Cardiac septum (tissue), 1 donor: ENCODE measurements around the gene BATF2. TPM values are rescaled to one million over a fixed set of nuclear protein-coding genes. Genes with fewer than 3 reads are reported as not detected.
A peak's percentile ranks its signal among the peaks of the same experiment; 100 is the strongest.
"Not testable (repeated sequence)": the region's sequence is repeated elsewhere in the genome, so short reads cannot be mapped to it uniquely, and the experiment has no call there.

ENCODE experiments used
- DNase-seq: peaks from one replicate; pipeline ENCODE4 v3.0.0-alpha.2; 2020; ENCODE audit warnings: low spot score
- intact Hi-C: fragments of 100-400 bp; cut with DNase I; formaldehyde crosslinking; loops from one replicate; pipeline ENCODE4 v1.14.0; 2022
- long read RNA-seq: library from polyadenylated mRNA; unstranded; transcript quantifications from one replicate; pipeline ENCODE4 v2.0.0, GENCODE V29; 2021
- total RNA-seq: library from RNA; stranded (reverse); fragmentation: NEBNext Ultra II Directional; extraction: Animal tissue kit (Norgen Biotek cat#: 25700); gene quantifications from one replicate; pipeline ENCODE4 v1.2.1, GENCODE V29; 2021
- donor health status: DM: no; HTN: no; CAD: no.

Gene BATF2
- 0.70 TPM for total RNA-seq
- long read RNA-seq, partial matches to known transcripts = 0 of 1 reads
- long read RNA-seq, other reads (novel, unspliced or antisense) = 0 of 1 reads

GRCh38 chr11:64996710-64997380 is at the start of gene BATF2:
TSS of gene BATF2 (minus strand) at chr11:64996971. CDS start at chr11:64996914, 57 bp downstream.
- intact Hi-C loops = no loop called here
- peak; percentile 87 for DNase-seq

GRCh38 chr11:65045728-65046127 is 49.0 kb upstream of the BATF2 start:
- no peak for DNase-seq
- intact Hi-C loops = no loop called here

- intact Hi-C loops = no loop called here
- no peak for DNase-seq
These were observed 48.3 kb upstream of the BATF2 start for GRCh38 chr11:65045061-65045460.

GRCh38 chr11:65043881-65044501 is 47.2 kb upstream of the BATF2 start:
- DNase-seq = no peak
- intact Hi-C loops = loop anchor here (5.0 kb wide), 1 partner anchor 73 kb away; the partner anchor contains the start of gene ZNHIT2

GRCh38 chr11:65042891-65043290 is 46.1 kb upstream of the BATF2 start:
- no peak for DNase-seq
- intact Hi-C loops = loop anchor here (5.0 kb wide), 1 partner anchor 74 kb away; the partner anchor contains the start of gene ZNHIT2

- peak; percentile 96 for DNase-seq
- intact Hi-C loops = loop anchor here (5.0 kb wide), 1 partner anchor 76 kb away; the partner anchor contains the start of gene ZNHIT2
These were observed 44.3 kb upstream of the BATF2 start, which contains the start of gene SAC3D1 for GRCh38 chr11:65040847-65041622. TSS of gene SAC3D1 (plus strand) at chr11:65041210. CDS start at chr11:65041293, 83 bp downstream.

- DNase-seq = no peak
- intact Hi-C loops = loop anchor here (5.0 kb wide), 1 partner anchor 77 kb away; the partner anchor contains the start of gene ZNHIT2
These were observed 43.7 kb upstream of the BATF2 start for GRCh38 chr11:65040520-65040846.

- DNase-seq = no peak
- intact Hi-C loops = no loop called here
These were observed 40.2 kb upstream of the BATF2 start for GRCh38 chr11:65036931-65037330.

- intact Hi-C loops = no loop called here
These were observed 38.8 kb upstream of the BATF2 start for GRCh38 chr11:65035579-65035978.

GRCh38 chr11:65034423-65034822 is 37.7 kb upstream of the BATF2 start:
- intact Hi-C loops = no loop called here

More at GRCh38 chr11:65035579-65035978, 38.8 kb upstream of the BATF2 start:
- no peak for DNase-seq

GRCh38 chr11:65032216-65032615 is 35.4 kb upstream of the BATF2 start:
- DNase-seq = no peak

More at GRCh38 chr11:65034423-65034822, 37.7 kb upstream of the BATF2 start:
- no peak for DNase-seq

GRCh38 chr11:65027213-65028067 is 30.7 kb upstream of the BATF2 start, which contains the start of gene SNX15:
TSS of gene SNX15 (plus strand) at chr11:65027439. CDS start at chr11:65027538, 99 bp downstream.
- intact Hi-C loops = loop anchor here (1.0 to 5.0 kb wide), 2 partner anchors 55 to 103 kb away; partner anchors contain the start of genes CDCA5, PPP2R5B and ZFPL1

More at GRCh38 chr11:65032216-65032615, 35.4 kb upstream of the BATF2 start:
- intact Hi-C loops = no loop called here

GRCh38 chr11:65026810-65027209 is 30.0 kb upstream of the BATF2 start:
- no peak for DNase-seq
- intact Hi-C loops = loop anchor here (1.0 to 5.0 kb wide), 2 partner anchors 55 to 103 kb away; partner anchors contain the start of genes CDCA5, PPP2R5B and ZFPL1

More at GRCh38 chr11:65027213-65028067, 30.7 kb upstream of the BATF2 start, which contains the start of gene SNX15:
- DNase-seq = peak; percentile 96

GRCh38 chr11:65023502-65023901 is 26.7 kb upstream of the BATF2 start:
- intact Hi-C loops, DNase-seq: not testable (repeated sequence)

GRCh38 chr11:65021509-65021908 is 24.7 kb upstream of the BATF2 start:
- DNase-seq = no peak
- intact Hi-C loops = no loop called here

- intact Hi-C loops = no loop called here
These were observed 24.2 kb upstream of the BATF2 start for GRCh38 chr11:65021003-65021402.

GRCh38 chr11:65019824-65020223 is 23.1 kb upstream of the BATF2 start:
- intact Hi-C loops = no loop called here
- DNase-seq = no peak

More at GRCh38 chr11:65021003-65021402, 24.2 kb upstream of the BATF2 start:
- no peak for DNase-seq

- intact Hi-C loops = no loop called here
These were observed 21.2 kb upstream of the BATF2 start for GRCh38 chr11:65017937-65018336.

GRCh38 chr11:65016705-65017104 is 19.9 kb upstream of the BATF2 start:
- DNase-seq = no peak
- intact Hi-C loops = no loop called here

More at GRCh38 chr11:65017937-65018336, 21.2 kb upstream of the BATF2 start:
- no peak for DNase-seq
